ENCODE measurements around the gene ZNF506. TPM values are rescaled to one million over a fixed set of nuclear protein-coding genes. Genes with fewer than 3 reads are reported as not detected.
"Not testable (repeated sequence)": the region's sequence is repeated elsewhere in the genome, so short reads cannot be mapped to it uniquely, and the experiment has no call there.

The ZNF506 gene
- total RNA-seq, 1 donor from 2014 or later = 22.4 TPM

GRCh38 chr19:19776206-19777008, 45.1 kb downstream of the ZNF506 start:
- H3K9me3 ChIP-seq = no peaks in the 10 kb centered on the region
- peak overlapping the region; percentile 71 to 82 for H3K4me3 ChIP-seq
- peaks cover 5 to 11% of the 10 kb centered on the region in 2 donors for H3K4me1 ChIP-seq
- TF ChIP-seq, protein P1, sequence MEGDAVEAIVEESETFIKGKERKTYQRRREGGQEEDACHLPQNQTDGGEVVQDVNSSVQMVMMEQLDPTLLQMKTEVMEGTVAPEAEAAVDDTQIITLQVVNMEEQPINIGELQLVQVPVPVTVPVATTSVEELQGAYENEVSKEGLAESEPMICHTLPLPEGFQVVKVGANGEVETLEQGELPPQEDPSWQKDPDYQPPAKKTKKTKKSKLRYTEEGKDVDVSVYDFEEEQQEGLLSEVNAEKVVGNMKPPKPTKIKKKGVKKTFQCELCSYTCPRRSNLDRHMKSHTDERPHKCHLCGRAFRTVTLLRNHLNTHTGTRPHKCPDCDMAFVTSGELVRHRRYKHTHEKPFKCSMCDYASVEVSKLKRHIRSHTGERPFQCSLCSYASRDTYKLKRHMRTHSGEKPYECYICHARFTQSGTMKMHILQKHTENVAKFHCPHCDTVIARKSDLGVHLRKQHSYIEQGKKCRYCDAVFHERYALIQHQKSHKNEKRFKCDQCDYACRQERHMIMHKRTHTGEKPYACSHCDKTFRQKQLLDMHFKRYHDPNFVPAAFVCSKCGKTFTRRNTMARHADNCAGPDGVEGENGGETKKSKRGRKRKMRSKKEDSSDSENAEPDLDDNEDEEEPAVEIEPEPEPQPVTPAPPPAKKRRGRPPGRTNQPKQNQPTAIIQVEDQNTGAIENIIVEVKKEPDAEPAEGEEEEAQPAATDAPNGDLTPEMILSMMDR (IDR thresholded peaks at IDR 0.05) = no peak
- intact Hi-C loops (cut with DNase I) = loop anchor here (1.0 to 10.0 kb wide), 7 partner anchors 44 to 391 kb away; partner anchors contain the start of genes ATP13A1, ZNF101, ZNF14 and ZNF486
- H3K36me3 ChIP-seq = no peaks in the 10 kb centered on the region
- peak; percentile 97 to 100 for DNase-seq (ENCODE audit: low spot score in 2 of 2)
- peak overlapping the region; percentile 50 to 56 for H3K27ac ChIP-seq
- H3K27me3 ChIP-seq = no peaks in the 10 kb centered on the region

GRCh38 chr19:19775891-19776205, 45.7 kb downstream of the ZNF506 start:
- H3K27ac ChIP-seq = peak overlapping the region; percentile 31 to 56

GRCh38 chr19:19774354-19775033, 47.1 kb downstream of the ZNF506 start:
- TF ChIP-seq, protein P1 (IDR thresholded peaks at IDR 0.05) = no peak
- intact Hi-C loops (cut with DNase I) = loop anchor here (5.0 to 10.0 kb wide), 2 partner anchors 42 to 280 kb away; partner anchors contain the start of gene ZNF14
- H3K9me3 ChIP-seq = no peaks in the 10 kb centered on the region
- peaks cover 5 to 11% of the 10 kb centered on the region in 2 donors for H3K4me1 ChIP-seq
- H3K36me3 ChIP-seq = no peaks in the 10 kb centered on the region
- H3K27ac ChIP-seq = no peak overlapping the region
- no peaks in the 10 kb centered on the region for H3K27me3 ChIP-seq
- no peak overlapping the region for H3K4me3 ChIP-seq
- DNase-seq (ENCODE audit: low spot score in 2 of 2) = no peak

More at GRCh38 chr19:19775891-19776205, 45.7 kb downstream of the ZNF506 start:
- no peaks in the 10 kb centered on the region for H3K36me3 ChIP-seq
- no peaks in the 10 kb centered on the region for H3K9me3 ChIP-seq
- no peak for DNase-seq (ENCODE audit: low spot score in 2 of 2)
- TF ChIP-seq, protein P1 (IDR thresholded peaks at IDR 0.05) = no peak
- peaks cover 5 to 11% of the 10 kb centered on the region in 2 donors for H3K4me1 ChIP-seq
- no peaks in the 10 kb centered on the region for H3K27me3 ChIP-seq
- intact Hi-C loops (cut with DNase I) = loop anchor here (1.0 to 10.0 kb wide), 7 partner anchors 44 to 391 kb away; partner anchors contain the start of genes ATP13A1, ZNF101, ZNF14 and ZNF486
- peak overlapping the region; percentile 71 to 82 for H3K4me3 ChIP-seq

- intact Hi-C loops (cut with DNase I) = loop anchor here (10.0 kb wide), 1 partner anchor 283 kb away; no protein-coding TSS in a partner anchor
- DNase-seq (ENCODE audit: low spot score in 2 of 2); H3K36me3 ChIP-seq; H3K27me3 ChIP-seq; H3K27ac ChIP-seq; H3K4me1 ChIP-seq; H3K4me3 ChIP-seq; H3K9me3 ChIP-seq: not testable (repeated sequence)
Observed at GRCh38 chr19:19771963-19772362, 49.6 kb downstream of the ZNF506 start.

DNA sequence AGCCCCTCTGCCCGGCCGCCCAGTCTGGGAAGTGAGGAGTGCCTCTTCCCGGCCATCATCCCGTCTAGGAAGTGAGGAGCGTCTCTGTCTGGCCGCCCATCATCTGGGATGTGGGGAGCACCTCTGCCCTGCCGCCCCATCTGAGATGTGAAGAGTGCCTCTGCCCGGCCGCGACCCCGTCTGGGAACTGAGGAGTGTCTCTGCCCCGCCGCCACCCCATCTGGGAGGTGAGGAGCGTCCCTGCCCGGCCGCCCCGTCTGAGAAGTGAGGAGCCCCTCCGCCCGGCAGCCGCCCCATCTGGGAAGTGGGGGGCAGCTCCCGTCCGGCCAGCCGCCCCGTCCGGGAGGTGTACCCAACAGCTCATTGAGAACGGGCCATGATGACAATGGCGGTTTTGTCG, 51.6 kb downstream of the ZNF506 start:
- intact Hi-C loops (cut with DNase I) = loop anchor here (10.0 kb wide), 1 partner anchor 285 kb away; no protein-coding TSS in a partner anchor
- not testable (repeated sequence) for H3K27me3 ChIP-seq; H3K27ac ChIP-seq; H3K9me3 ChIP-seq; H3K36me3 ChIP-seq; H3K4me1 ChIP-seq; H3K4me3 ChIP-seq; DNase-seq (ENCODE audit: low spot score in 2 of 2)

DNA sequence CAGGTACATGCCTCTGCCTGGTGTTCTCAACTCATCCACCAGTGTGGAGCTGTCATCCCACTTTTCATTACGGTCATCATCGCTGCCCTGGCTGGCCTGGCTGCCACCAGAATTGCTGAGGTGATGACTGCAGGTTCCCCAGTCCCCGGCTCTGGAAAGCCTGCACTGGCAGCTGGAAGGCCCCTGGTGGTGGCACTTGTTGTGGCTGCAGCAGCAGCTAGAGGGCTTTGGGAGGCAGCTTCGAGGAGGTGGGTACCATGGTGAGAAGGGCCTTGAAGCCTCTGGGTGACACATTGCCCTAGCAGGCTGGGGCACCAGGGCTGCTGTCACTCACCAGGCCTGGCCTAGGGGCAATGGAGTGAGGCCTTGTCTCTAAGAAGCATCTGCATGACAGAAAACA, 63.4 kb downstream of the ZNF506 start:
- Histone ChIP-seq H3K36me3 (peaks cover 0 to 6% of the 10 kb centered on the region in 2 donors), H3K27ac (no peak overlapping the region), H3K9me3 (no peaks in the 10 kb centered on the region), H3K27me3 (no peaks in the 10 kb centered on the region), H3K4me3 (no peak overlapping the region), H3K4me1 (no peaks in the 10 kb centered on the region)
- intact Hi-C loops (cut with DNase I) = no loop called here
- TF ChIP-seq, protein P1 (IDR thresholded peaks at IDR 0.05) = no peak
- no peak for DNase-seq (ENCODE audit: low spot score in 2 of 2)

All from ascending aorta (tissue), 2 donors.